ENCODE measurements around the gene NFU1.
"Not testable (repeated sequence)": the region's sequence is repeated elsewhere in the genome, so short reads cannot be mapped to it uniquely, and the experiment has no call there.

The NFU1 gene

GRCh38 chr2:69387770-69388481, 49.3 kb downstream of the NFU1 start:
- DNase-seq (ENCODE audit: low read depth, low spot score): no peak

GRCh38 chr2:69386789-69387734, 50.2 kb downstream of the NFU1 start, which contains the start of gene GFPT1:
GFPT1 (minus strand) TSS chr2:69387227; CDS start chr2:69387071, 156 bp downstream.
- DNase-seq (ENCODE audit: low read depth, low spot score): peak; percentile 99

GRCh38 chr2:69386360-69386759, 50.9 kb downstream of the NFU1 start:
- no peak for DNase-seq (ENCODE audit: low read depth, low spot score)

DNA sequence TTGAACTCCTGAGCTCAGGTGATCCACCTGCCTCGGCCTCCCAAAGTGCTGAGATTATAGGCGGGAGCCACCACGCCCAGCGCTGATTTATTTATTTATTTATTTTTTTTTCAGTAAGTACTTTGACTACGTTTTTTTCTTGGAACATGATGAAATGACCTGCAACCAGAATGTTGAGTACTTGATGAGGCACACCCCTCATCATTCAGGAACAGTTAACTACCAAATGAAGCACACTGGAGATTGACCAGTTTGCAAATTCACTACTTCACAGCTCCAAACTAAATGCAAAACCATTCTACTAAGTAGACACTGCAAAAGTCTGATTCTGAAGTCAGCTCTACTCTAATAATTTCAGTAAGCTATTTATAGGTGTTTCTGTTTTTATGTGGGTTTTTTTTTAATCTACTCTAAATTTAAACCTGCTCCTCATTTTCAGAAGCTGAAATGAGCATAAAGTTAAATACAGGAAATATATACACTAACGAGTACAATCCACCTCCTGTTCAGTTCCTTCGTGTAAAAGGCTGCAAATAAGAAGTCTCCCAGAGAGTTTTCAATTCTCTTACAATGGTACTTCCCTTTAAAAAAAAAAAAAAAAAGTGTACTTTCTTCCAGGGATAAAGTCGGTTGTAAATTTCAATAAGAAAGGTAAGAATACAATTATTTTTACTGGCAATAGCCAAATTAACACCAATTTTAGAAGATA, 51.6 kb downstream of the NFU1 start:
- no peak for DNase-seq (ENCODE audit: low read depth, low spot score)

GRCh38 chr2:69384618-69385081, 52.6 kb downstream of the NFU1 start:
- no peak for DNase-seq (ENCODE audit: low read depth, low spot score)

DNA sequence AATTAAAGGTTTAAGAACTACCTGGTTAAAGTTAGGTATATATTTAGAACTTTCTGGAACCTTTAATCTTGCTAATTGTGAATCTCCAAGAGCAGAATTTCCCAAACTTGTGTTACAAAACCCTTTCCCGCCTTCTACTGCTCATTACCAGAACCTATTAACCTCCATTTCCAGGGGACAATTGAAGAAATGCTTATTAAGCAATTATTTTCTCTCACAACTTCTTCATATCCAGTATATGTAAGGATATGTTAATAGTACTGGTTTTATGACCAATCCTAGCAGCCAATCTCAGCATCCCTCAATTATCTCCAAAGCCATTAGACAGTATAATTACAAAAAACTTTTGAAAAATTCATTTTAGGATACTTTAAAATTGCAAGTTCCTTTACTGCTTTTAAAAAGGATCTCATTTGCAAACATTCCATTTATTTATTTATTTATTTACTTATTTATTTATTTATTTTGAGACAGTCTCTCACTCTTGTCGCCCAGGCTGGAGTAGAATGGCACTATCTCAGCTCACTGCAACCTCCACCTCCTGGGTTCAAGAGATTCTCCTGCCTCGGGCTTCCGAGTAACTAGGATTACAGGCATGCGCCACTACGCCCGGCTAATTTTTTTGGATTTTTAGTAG, 53.9 kb downstream of the NFU1 start:
- no peak for DNase-seq (ENCODE audit: low read depth, low spot score)

GRCh38 chr2:69382547-69382946, 54.7 kb downstream of the NFU1 start:
- DNase-seq (ENCODE audit: low read depth, low spot score): no peak

DNA sequence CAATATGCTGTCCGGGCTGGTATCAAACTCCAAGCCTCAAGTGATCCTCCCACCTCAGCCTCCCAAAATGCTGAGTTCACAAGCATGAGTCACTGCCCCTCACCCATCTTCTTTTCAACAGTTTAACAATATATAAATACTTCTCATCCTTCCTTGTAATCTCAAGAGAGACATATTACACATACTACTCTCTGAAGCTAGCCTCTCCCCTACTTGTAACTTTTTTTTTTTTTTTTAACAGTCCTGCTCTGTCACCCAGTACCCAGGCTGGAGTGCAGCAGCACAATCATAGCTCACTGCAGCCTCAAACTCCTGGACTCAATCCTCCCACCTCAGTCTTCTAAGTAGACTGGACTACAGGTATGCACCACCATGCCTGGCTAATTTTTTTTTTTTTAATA, 55.9 kb downstream of the NFU1 start:
- no peak for DNase-seq (ENCODE audit: low read depth, low spot score)

GRCh38 chr2:69380072-69380917, 56.9 kb downstream of the NFU1 start:
- no peak for DNase-seq (ENCODE audit: low read depth, low spot score)

GRCh38 chr2:69376403-69376802, 60.8 kb downstream of the NFU1 start:
- DNase-seq (ENCODE audit: low read depth, low spot score): no peak

GRCh38 chr2:69375494-69376353, 61.5 kb downstream of the NFU1 start:
- DNase-seq (ENCODE audit: low read depth, low spot score): no peak

GRCh38 chr2:69372767-69373166, 64.5 kb downstream of the NFU1 start:
- DNase-seq (ENCODE audit: low read depth, low spot score): no peak

DNA sequence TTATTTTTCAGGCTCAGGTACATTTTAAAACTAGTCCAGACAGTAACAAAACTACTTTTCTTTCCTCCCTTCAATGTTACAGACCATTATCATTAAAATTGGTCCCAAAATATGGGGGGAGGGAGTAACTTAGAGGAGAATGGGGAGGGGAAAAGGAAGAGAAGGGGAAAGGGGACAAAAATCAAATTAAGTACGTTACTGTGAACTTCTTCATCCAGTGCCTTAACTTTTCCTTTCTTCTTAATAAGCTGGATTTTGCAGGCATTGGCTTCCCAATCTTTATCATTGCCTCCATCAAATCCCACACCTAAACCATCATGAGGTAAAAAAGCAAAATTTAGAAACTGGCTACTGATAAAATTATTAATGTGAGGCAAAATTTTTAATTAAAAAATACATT, 67.4 kb downstream of the NFU1 start:
- no peak for DNase-seq (ENCODE audit: low read depth, low spot score)

DNA sequence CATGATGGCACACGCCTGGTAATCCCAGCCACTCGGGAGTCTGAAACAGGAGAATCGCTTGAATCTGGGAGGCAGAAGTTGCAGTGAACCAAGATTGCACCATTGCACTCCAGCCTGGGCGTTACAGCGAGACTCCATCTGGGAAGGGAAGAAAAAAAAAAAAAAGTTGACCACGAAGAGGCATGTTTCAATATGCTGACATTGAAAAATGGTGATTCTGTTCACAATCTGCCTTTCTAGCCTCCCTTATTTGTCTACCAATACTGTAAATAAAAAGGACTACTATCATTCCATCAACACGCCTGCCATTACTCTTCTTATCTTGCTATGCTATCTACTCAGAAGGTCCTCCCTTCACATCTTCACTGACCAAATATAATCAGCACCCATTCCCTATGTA, 68.6 kb downstream of the NFU1 start:
- DNase-seq (ENCODE audit: low read depth, low spot score): no peak

GRCh38 chr2:69359371-69359770, 77.9 kb downstream of the NFU1 start:
- DNase-seq (ENCODE audit: low read depth, low spot score): no peak

GRCh38 chr2:69358914-69359313, 78.3 kb downstream of the NFU1 start:
- DNase-seq (ENCODE audit: low read depth, low spot score): no peak

- DNase-seq (ENCODE audit: low read depth, low spot score): no peak
Observed at GRCh38 chr2:69356471-69356870, 80.8 kb downstream of the NFU1 start.

GRCh38 chr2:69354976-69355375, 82.3 kb downstream of the NFU1 start:
- not testable (repeated sequence) for DNase-seq (ENCODE audit: low read depth, low spot score)

- peak; percentile 10 for DNase-seq (ENCODE audit: low read depth, low spot score)
Observed at GRCh38 chr2:69353360-69353759, 83.9 kb downstream of the NFU1 start.

GRCh38 chr2:69348781-69349180, 88.5 kb downstream of the NFU1 start:
- DNase-seq (ENCODE audit: low read depth, low spot score): no peak
